ENCODE results near the gene DAD1.

DNA sequence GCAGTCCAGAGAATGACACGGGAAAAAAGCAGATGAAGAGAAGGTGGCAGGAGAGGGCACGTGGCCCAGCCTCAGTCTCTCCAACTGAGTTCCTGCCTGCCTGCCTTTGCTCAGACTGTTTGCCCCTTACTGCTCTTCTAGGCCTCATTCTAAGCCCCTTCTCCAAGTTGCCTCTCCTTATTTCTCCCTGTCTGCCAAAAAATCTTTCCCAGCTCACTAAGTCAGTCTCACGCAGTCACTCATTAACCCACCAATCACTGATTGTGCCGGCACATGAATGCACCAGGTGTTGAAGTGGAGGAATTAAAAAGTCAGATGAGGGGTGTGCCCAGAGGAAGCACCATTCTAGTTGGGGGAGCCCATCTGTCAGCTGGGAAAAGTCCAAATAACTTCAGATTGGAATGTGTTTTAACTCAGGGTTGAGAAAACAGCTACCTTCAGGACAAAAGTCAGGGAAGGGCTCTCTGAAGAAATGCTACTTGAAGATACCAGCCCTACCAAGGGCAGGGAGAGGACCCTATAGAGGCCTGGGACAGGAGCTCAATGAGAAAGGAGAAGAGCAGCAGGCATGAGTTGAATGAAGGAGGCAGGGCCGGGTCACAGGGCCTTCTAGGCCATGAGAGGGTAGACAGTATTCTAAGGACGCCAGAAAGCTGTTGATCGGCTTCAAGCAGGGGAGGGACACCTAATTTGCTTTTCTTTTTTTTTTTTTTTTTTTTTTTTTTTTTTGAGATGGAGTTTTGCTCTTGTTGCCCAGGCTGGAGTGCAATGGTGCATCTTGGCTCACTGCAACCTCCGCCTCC is 40.9 kb downstream of the DAD1 start:
- TF ChIP-seq, protein P1, sequence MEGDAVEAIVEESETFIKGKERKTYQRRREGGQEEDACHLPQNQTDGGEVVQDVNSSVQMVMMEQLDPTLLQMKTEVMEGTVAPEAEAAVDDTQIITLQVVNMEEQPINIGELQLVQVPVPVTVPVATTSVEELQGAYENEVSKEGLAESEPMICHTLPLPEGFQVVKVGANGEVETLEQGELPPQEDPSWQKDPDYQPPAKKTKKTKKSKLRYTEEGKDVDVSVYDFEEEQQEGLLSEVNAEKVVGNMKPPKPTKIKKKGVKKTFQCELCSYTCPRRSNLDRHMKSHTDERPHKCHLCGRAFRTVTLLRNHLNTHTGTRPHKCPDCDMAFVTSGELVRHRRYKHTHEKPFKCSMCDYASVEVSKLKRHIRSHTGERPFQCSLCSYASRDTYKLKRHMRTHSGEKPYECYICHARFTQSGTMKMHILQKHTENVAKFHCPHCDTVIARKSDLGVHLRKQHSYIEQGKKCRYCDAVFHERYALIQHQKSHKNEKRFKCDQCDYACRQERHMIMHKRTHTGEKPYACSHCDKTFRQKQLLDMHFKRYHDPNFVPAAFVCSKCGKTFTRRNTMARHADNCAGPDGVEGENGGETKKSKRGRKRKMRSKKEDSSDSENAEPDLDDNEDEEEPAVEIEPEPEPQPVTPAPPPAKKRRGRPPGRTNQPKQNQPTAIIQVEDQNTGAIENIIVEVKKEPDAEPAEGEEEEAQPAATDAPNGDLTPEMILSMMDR (IDR thresholded peaks at IDR 0.05), result no peak
- TF ChIP-seq EZH2 (IDR thresholded peaks at IDR 0.05), result no peak

All from neural progenitor cell (in vitro differentiated cells).